G401.6 (cell line): ENCODE data around the gene CATSPERZ.

Experiments used
- FAIRE-seq: peaks from 2 replicates; lab custom pipeline; 2012; peaks lifted over from hg19 to GRCh38; lab: Jason Lieb, UNC

The CATSPERZ gene

DNA sequence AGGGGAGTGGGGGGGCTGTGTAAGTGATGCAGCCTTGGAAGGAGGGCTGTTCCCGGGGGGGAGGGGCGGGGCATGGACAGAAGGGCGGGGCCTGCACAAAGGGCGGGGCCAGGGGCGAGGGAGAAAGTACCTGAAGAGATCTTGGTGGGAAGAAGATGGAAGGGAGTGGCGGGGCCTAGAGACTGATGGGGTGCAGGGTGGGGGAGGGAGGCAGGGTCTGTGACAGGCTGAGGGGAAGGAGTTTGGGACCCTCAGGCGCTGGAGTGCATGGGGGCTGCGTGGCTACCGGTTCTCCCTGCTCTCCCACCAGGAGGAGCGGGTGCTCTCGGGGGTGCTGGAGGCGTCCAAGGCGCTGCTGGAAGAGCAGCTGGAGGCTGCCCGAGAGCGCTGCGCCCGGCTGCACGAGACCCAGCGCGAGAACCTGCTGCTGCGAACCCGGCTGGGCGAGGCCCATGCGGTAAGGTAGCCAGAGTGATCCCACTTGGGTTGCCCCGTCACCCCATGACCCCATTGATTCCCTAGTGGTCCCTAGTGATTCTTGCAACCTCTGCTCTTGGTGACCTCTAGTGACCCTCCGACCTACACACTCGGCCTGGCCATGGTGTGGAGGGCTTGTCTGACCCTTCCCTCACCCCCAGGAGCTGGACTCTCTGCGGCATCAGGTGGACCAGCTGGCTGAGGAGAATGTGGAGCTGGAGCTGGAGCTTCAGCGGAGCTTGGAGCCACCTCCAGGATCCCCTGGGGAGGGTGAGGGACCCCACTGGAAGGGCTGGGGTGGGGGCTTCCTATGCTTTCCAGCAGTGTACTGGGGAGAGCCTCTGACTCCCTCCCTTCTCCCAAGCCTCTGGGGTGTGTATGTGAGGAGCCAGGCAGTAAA is 42.9 kb downstream of the CATSPERZ start:
- FAIRE-seq, result no peak

DNA sequence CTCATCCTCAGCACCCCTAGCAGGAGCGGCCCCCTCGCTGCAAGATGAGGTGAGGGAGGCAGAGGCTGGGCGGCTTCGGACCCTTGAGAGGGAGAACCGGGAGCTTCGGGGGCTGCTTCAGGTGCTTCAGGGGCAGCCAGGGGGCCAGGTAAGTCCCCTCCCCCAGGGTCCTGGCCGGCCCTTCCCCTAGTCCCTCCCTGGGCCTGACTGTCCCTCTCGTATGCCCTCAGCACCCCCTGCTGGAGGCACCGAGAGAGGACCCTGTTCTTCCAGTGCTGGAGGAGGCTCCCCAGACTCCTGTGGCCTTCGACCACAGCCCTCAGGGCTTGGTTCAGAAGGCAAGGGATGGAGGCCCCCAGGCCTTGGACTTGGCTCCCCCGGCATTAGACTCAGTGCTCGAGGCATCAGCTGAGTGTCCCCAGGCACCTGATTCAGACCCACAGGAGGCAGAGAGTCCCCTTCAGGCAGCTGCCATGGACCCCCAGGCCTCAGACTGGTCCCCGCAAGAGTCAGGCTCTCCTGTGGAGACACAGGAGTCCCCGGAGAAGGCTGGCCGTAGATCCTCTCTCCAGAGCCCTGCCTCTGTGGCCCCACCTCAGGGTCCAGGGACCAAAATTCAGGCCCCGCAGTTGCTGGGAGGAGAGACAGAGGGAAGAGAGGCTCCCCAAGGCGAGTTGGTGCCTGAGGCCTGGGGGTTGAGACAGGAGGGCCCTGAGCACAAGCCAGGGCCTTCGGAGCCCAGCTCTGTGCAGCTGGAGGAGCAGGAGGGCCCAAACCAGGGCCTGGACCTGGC is 43.8 kb downstream of the CATSPERZ start:
- FAIRE-seq, result no peak

DNA sequence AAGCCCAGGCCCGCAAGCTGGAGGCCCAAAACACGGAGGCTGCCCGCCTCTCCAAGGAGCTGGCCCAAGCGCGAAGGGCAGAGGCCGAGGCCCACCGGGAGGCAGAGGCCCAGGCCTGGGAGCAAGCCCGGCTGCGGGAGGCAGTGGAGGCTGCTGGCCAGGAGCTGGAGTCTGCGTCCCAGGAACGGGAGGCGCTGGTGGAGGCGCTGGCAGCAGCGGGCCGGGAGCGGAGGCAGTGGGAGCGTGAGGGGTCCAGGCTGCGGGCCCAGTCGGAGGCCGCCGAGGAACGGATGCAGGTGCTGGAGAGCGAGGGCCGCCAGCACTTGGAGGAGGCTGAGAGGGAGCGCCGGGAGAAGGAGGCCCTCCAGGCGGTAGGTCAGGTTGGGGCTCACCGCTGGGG is 44.6 kb downstream of the CATSPERZ start:
- FAIRE-seq, result no peak

DNA sequence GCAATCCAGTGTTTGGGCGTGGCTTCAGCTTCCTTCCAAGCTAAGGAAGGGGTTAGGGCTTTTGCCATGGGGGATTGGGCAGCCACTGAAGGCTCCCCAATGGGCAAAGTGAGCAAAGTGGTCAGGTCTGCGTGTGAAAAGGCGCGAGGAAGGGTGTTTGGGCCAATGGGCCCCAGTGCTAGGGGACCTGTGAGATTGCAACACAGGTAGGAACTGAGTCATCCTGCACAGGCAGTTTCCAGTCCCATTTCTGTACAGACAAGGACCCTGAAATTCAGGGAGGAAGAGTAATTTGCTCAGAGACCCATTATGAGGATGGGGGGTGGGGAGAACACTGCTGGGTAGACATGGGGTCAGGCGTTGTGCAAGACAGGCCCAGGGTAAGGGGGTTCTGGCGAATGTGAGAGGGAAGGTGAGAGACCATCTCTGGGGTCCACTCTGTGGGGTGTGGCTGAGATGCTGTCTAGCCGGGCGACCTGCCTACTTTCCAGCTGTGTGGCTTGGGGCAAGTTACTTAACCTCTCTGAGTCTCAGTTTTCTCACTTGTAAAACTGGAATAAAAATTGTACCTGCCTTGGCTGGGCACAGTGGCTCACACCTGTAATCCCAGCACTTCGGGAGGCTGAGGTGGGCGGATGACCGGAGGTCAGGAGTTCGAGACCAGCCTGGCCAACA is 47.2 kb downstream of the CATSPERZ start:
- FAIRE-seq, result no peak

DNA sequence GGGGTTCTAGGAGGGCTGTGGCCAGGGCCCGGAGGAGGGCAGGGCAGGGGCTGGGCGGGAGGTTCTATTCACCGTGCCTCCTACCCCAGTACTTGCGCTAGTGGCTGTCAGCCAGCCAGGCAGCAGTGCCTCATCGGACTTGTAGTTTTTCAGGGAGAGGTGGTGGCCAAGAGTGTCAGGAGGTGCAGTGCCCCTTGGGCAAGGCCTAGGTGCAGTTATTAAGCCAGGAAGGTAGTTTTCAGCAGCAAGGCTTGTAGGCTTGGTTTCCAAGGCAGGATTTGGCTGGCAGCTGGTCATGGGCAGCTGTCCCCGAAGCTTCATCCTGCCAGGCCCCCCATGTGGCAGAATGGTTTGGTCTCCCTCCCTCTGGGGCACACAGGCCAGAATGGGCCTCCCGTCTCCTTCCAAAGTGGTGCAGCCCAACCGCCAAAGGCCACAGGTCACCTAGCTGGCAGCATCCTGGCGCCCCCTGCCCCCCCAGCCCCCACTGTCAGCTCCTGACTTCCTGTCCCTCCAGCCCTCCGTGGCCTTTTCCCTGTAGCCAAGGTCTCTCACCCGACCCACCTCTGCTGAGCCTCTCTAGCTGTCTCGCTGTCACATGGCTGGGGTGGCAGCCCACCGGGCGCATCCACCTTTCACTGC is 48.3 kb downstream of the CATSPERZ start:
- FAIRE-seq, result no peak

DNA sequence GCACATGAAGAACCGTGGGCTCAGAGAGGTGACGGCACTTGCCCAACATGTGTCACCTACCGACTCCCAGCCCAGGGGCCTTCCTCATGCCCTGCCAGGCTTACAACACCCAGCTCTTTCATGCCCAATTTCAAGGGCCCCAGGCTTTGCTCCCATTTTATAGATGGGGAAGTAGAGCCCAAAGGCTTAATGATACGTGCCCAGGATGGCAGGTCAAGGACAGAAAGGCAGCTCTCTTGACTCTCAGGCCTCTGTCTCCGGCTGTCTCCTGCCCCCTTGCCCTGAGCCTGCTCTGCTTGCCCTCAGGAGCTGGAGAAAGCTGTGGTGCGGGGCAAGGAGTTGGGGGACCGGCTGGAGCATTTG is 48.8 kb downstream of the CATSPERZ start:
- no peak for FAIRE-seq

DNA sequence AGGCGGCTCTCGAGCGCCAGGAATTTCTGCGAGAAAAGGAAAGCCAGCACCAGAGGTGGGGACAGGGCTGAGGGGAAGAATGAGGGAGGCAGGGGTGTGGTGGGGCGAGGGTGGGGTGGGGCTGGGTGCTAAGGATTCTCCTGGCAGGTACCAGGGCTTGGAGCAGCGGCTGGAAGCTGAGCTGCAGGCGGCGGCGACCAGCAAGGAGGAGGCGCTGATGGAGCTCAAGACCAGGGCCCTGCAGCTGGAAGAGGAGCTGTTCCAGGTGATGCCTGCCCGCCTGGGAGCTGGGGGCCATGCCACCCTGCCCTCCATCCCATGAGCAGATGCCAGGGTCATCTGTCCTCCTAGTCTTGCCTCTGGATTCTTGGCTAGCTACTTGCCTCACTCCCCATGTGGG is 49.2 kb downstream of the CATSPERZ start:
- FAIRE-seq, result no peak

DNA sequence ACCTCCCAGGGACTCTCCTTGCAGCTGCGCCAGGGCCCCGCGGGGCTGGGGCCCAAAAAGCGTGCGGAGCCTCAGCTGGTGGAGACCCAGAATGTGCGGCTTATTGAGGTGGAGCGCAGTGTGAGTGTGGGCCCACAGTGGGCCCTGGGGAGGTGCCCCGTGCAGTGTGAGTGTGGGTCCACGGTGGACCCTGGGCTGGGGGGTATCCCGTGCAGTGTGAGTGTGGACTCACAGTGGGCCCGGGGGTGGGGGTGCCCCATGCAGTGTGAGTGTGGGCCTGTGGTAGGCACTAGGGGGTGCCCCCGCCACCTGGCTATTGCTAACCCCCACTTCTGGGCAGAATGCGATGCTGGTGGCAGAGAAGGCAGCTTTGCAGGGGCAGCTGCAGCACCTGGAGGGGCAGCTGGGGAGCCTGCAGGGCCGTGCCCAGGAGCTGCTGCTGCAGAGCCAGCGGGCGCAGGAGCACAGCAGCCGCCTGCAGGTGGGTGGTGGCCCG is 51.0 kb downstream of the CATSPERZ start:
- FAIRE-seq, result no peak

DNA sequence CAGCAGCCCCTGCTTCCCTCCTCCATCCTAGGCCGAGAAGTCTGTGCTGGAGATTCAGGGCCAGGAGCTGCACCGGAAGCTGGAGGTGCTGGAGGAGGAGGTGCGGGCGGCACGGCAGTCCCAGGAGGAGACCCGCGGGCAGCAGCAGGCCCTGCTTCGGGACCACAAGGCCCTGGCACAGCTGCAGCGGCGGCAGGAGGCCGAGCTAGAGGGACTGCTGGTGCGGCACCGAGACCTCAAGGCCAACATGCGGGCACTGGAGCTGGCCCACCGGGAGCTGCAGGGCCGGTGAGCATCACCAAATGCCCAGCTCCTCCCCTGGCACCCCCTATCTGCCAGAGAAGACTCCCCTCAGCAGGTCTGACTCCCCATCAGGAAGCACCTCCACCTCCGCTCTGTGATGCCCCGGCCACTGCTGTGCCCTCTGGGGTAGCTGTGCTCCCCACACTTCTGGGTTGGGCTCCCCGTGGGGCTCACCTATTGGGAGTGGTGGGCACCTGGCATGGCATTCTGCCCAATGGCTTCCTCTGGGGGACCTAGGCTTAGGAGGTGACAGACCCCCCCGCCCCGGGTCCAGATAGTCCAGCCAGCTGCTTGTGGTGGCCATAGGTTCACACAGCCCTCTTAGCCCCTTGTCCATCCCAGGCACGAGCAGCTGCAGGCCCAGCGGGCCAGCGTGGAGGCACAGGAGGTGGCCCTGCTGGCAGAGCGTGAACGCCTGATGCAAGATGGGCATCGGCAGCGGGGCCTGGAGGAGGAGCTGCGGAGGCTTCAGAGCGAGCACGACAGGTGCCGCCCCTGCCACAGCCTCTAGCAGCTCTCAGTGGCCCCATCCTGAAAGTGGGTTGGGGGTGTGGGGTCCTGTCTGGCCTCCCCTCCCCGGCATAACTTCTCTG is 52.2 kb downstream of the CATSPERZ start:
- FAIRE-seq, result no peak

DNA sequence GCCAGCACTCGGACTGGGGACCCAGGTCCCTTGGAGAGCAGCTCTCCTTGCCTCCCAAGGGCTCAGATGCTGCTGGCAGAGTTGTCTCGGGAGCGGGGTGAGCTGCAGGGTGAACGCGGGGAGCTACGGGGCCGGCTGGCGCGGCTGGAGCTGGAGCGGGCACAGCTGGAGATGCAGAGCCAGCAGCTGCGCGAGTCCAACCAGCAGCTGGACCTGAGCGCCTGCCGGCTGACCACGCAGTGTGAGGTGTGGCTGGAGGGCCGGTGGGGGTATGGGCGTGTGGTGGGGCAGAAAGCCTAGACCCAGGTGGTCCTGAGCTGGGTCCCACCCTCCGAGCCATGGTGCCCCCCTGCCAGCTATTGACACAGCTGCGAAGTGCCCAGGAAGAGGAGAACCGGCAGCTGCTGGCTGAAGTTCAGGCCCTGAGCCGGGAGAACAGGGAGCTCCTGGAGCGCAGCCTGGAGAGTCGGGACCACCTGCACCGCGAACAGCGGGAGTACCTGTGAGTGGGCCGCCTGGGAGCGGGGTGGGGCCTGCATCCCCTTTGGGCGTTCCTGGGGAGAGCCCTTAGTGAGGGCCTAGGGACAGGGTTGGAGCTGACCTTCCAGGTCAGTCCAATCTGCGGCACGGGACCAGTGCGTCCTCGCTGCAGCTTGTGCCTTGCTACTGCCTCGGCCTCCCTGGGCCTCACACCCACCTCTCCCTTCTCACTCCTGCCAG is 53.0 kb downstream of the CATSPERZ start:
- FAIRE-seq, result no peak

DNA sequence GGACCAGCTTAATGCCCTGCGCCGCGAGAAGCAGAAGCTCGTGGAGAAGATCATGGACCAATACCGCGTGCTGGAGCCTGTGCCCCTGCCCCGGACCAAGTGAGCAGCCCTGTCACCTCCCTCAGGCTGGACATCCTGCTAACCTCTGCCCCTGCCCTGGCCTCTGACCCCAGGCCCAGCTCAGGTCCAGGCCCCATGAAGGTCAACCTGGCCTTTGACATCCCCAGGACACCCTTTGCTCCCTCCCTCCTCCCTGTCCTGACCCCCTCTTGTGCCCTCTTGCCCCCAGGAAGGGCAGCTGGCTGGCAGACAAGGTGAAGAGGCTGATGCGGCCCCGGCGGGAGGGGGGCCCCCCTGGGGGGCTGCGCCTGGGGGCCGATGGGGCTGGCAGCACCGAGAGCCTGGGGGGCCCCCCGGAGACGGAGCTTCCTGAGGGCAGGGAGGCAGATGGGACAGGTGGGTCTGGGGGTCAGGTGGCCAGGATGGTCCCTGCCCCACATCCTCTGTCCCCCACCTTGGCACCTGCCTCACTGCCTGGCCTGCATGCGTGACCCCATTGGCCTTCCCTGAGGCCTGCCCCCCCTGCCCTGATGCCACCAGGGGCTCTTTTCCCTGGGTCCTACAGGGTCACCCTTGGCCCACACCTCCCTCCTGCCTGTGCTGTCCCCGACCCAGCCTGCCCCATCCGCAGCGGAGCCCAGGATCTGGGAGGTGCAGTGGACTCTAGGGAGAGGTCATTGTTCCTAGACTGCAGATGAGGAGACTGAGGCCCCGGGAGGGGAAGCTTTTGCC is 53.8 kb downstream of the CATSPERZ start:
- FAIRE-seq, result no peak
